NCI-H2196 (cell line): Measurements from ENCODE around the gene FZD4.
A peak's percentile ranks its signal among the peaks of the same experiment; 100 is the strongest.
"Not testable (repeated sequence)": the region's sequence is repeated elsewhere in the genome, so short reads cannot be mapped to it uniquely, and the experiment has no call there.

Source experiments
- DNase-seq: peaks from one replicate; lab custom pipeline; 2025; ENCODE audit not compliant: unreplicated experiment; lab: John Stamatoyannopoulos, UW

Gene FZD4

GRCh38 chr11:86977441-86978050 is 22.4 kb upstream of the FZD4 start:
- no peak for DNase-seq

- DNase-seq: no peak
Measured at GRCh38 chr11:86972734-86973133, 17.5 kb upstream of the FZD4 start.

- DNase-seq: no peak
Measured at GRCh38 chr11:86969258-86969657, 14.1 kb upstream of the FZD4 start.

- not testable (repeated sequence) for DNase-seq
Measured at GRCh38 chr11:86967601-86968000, 12.4 kb upstream of the FZD4 start.

- DNase-seq: no peak
Measured at GRCh38 chr11:86957976-86958646, 2.9 kb upstream of the FZD4 start.

- DNase-seq: no peak
Measured at GRCh38 chr11:86956905-86957195, 1.7 kb upstream of the FZD4 start.

GRCh38 chr11:86955111-86955360 is 159 bp downstream of the FZD4 start:
- no peak for DNase-seq

GRCh38 chr11:86954269-86955110 is 705 bp downstream of the FZD4 start:
- no peak for DNase-seq

GRCh38 chr11:86952221-86952875 is 2.8 kb downstream of the FZD4 start:
- DNase-seq: no peak

- no peak for DNase-seq
Measured at GRCh38 chr11:86951706-86952105, 3.5 kb downstream of the FZD4 start.

GRCh38 chr11:86950661-86950995 is 4.6 kb downstream of the FZD4 start:
- no peak for DNase-seq

- no peak for DNase-seq
Measured at GRCh38 chr11:86949995-86950660, 5.1 kb downstream of the FZD4 start.

GRCh38 chr11:86948733-86949132 is 6.5 kb downstream of the FZD4 start:
- no peak for DNase-seq

- DNase-seq: no peak
Measured at GRCh38 chr11:86947541-86947940, 7.7 kb downstream of the FZD4 start.

- DNase-seq: not testable (repeated sequence)
Measured at GRCh38 chr11:86943505-86943904, 11.7 kb downstream of the FZD4 start.

GRCh38 chr11:86941871-86942599 is 13.2 kb downstream of the FZD4 start:
- DNase-seq: no peak

GRCh38 chr11:86941077-86941870 is 13.9 kb downstream of the FZD4 start:
- DNase-seq: no peak

- peak; percentile 49 for DNase-seq
Measured at GRCh38 chr11:86940122-86940777, 14.9 kb downstream of the FZD4 start.
